H1 (cell line): ENCODE data around the gene TEX36. TPM values are rescaled to one million over a fixed set of nuclear protein-coding genes. Genes with fewer than 3 reads are reported as not detected.

ENCODE experiments used
- CTCF ChIA-PET: fragments of 300-600 bp; sonication (Branson Sonifier 250); formaldehyde crosslinking; loops from one replicate; lab custom pipeline; 2021; ENCODE audit not compliant: partially characterized antibody; lab: Charles Lee
- POLR2A ChIA-PET: fragments of 300-600 bp; sonication (Branson Sonifier 250); formaldehyde crosslinking; loops from one replicate; lab custom pipeline; 2021; ENCODE audit warnings: inconsistent platforms; ENCODE audit not compliant: partially characterized antibody; lab: Charles Lee
- DNase-seq, 2 experiments: peaks; one replicate each; pipeline versions ENCODE4 v3.0.0 to v3.0.0-alpha.2; 2010 to 2022; ENCODE audit warnings: low spot score in 2 of 2, low read depth in 1 of 2, mixed read lengths in 1 of 2
- FAIRE-seq: peaks from 2 replicates; lab custom pipeline; 2011; peaks lifted over from hg19 to GRCh38; lab: Jason Lieb, UNC
- H2AFZ ChIP-seq: 2 replicates; pipeline ENCODE4 v1.8.1; 2012; ENCODE audit warnings: low read length, inconsistent platforms
- H2AK5ac ChIP-seq: 2 replicates; pipeline ENCODE4 v1.6.1; 2013; ENCODE audit warnings: low read depth, low read length
- H2BK120ac ChIP-seq: replicated peaks from 2 replicates; pipeline ENCODE3; 2013; ENCODE audit warnings: low read depth, low read length, inconsistent platforms
- H2BK12ac ChIP-seq: 2 replicates; pipeline ENCODE4 v1.6.1; 2013; ENCODE audit warnings: low read depth, low read length
- H2BK15ac ChIP-seq: 2 replicates; pipeline ENCODE4 v1.6.1; 2013; ENCODE audit warnings: low read length
- H2BK20ac ChIP-seq: 2 replicates; pipeline ENCODE4 v1.6.1; 2013; ENCODE audit warnings: low read length
- H2BK5ac ChIP-seq: 2 replicates; pipeline ENCODE4 v1.6.1; 2013; ENCODE audit warnings: low read depth, low read length
- H3K14ac ChIP-seq: 2 replicates; pipeline ENCODE4 v1.6.1; 2013; ENCODE audit warnings: inconsistent platforms; ENCODE audit not compliant: insufficient read length
- H3K18ac ChIP-seq: 2 replicates; pipeline ENCODE4 v1.6.1; 2013; ENCODE audit warnings: low read length; ENCODE audit errors: extremely low read depth
- H3K23ac ChIP-seq: 2 replicates; pipeline ENCODE4 v1.6.1; 2013; ENCODE audit warnings: inconsistent platforms; ENCODE audit not compliant: insufficient read length
- H3K23me2 ChIP-seq: 2 replicates; pipeline ENCODE4 v1.6.1; 2013; ENCODE audit warnings: low read depth, low read length
- H3K27ac ChIP-seq: 2 replicates; pipeline ENCODE4 v1.6.1; 2011; ENCODE audit warnings: low read depth, low read length, inconsistent platforms
- H3K27me3 ChIP-seq, 4 experiments: replicated peaks in 1 of 4; 1 replicate in 1 of 4; 2 replicates in 3 of 4; pipeline versions ENCODE4 v1.6.1 to v1.8.1; 2011 to 2013; ENCODE audit warnings: low read length in 3 of 4, mild to moderate bottlenecking in 3 of 4, inconsistent platforms in 2 of 4, mixed read lengths in 2 of 4, moderate library complexity in 1 of 4; ENCODE audit not compliant: control insufficient read depth in 3 of 4, insufficient read depth in 3 of 4; ENCODE audit errors: extremely low read depth in 1 of 4
- H3K36me3 ChIP-seq, 4 experiments: 2 replicates each; pipeline versions ENCODE4 v1.6.1 to v1.8.1; 2011 to 2013; ENCODE audit warnings: mild to moderate bottlenecking in 4 of 4, low read length in 3 of 4, moderate library complexity in 2 of 4, control low read depth in 1 of 4, inconsistent platforms in 1 of 4; ENCODE audit not compliant: insufficient read depth in 4 of 4, control insufficient read depth in 2 of 4
- H3K4ac ChIP-seq: replicated peaks from 2 replicates; pipeline ENCODE3; 2013; ENCODE audit warnings: low read length, low read depth, mixed read lengths, inconsistent platforms; ENCODE audit not compliant: insufficient read length
- H3K4me1 ChIP-seq, 4 experiments: replicated peaks in 1 of 4; 1 replicate in 1 of 4; 2 replicates in 3 of 4; pipeline versions ENCODE4 v1.6.1 to v1.8.1; 2011 to 2013; ENCODE audit warnings: low read length in 3 of 4, inconsistent platforms in 2 of 4, mixed read lengths in 1 of 4; ENCODE audit not compliant: insufficient read depth in 4 of 4, control insufficient read depth in 3 of 4
- H3K4me2 ChIP-seq, 2 experiments: 2 replicates each; pipeline versions ENCODE4 v1.6.1 to v1.8.1; 2011 to 2013; ENCODE audit warnings: low read depth in 2 of 2, low read length in 2 of 2, control low read depth in 1 of 2, inconsistent platforms in 1 of 2, mild to moderate bottlenecking in 1 of 2; ENCODE audit not compliant: insufficient read depth in 1 of 2
- H3K4me3 ChIP-seq, 4 experiments: fragments of 200-600, 300-600 bp in 1 of 4; sonication (generic), shearing (Covaris generic), sonication (Bioruptor Twin) in 1 of 4; 2 replicates each; pipeline versions ENCODE4 v1.5.1 to v1.8.1; 2011 to 2016; ENCODE audit warnings: low read length in 4 of 4, low read depth in 3 of 4, control low read depth in 2 of 4, inconsistent platforms in 2 of 4, mild to moderate bottlenecking in 2 of 4, mixed read lengths in 1 of 4, moderate library complexity in 1 of 4; ENCODE audit not compliant: insufficient read depth in 2 of 4; ENCODE audit errors: extremely low read depth in 1 of 4
- H3K56ac ChIP-seq: replicated peaks from 2 replicates; pipeline ENCODE3; 2013; ENCODE audit warnings: low read depth, mild to moderate bottlenecking, mixed read lengths, low read length, inconsistent platforms; ENCODE audit not compliant: insufficient read length
- H3K79me1 ChIP-seq: 2 replicates; pipeline ENCODE4 v1.6.1; 2013; ENCODE audit warnings: low read depth, low read length, control low read depth
- H3K79me2 ChIP-seq, 2 experiments: 2 replicates each; pipeline versions ENCODE4 v1.6.1 to v1.8.1; 2012 to 2013; ENCODE audit warnings: low read length in 2 of 2, mild to moderate bottlenecking in 2 of 2, inconsistent platforms in 1 of 2; ENCODE audit not compliant: insufficient read depth in 2 of 2, control insufficient read depth in 1 of 2
- H3K9ac ChIP-seq, 4 experiments: replicated peaks in 1 of 4; 1 replicate in 1 of 4; 2 replicates in 3 of 4; pipeline versions ENCODE4 v1.6.1 to v1.8.1; 2011 to 2013; ENCODE audit warnings: low read depth in 3 of 4, low read length in 3 of 4, control low read depth in 2 of 4, mild to moderate bottlenecking in 2 of 4, moderate library complexity in 2 of 4, inconsistent platforms in 1 of 4; ENCODE audit errors: extremely low read depth in 1 of 4
- H3K9me3 ChIP-seq, 2 experiments: 2 replicates each; pipeline versions ENCODE4 v1.6.1 to v1.8.1; 2012 to 2013; ENCODE audit warnings: mild to moderate bottlenecking in 2 of 2, moderate library complexity in 2 of 2, control low read depth in 1 of 2, inconsistent platforms in 1 of 2, low read depth in 1 of 2, low read length in 1 of 2, mixed read lengths in 1 of 2; ENCODE audit not compliant: insufficient read depth in 2 of 2
- H4K20me1 ChIP-seq, 2 experiments: replicated peaks in 1 of 2; 2 replicates each; pipeline versions ENCODE3 to v1.8.1; 2011 to 2013; ENCODE audit warnings: inconsistent platforms in 2 of 2, low read length in 2 of 2, mild to moderate bottlenecking in 1 of 2; ENCODE audit not compliant: insufficient read depth in 2 of 2, control insufficient read depth in 1 of 2
- H4K5ac ChIP-seq: 2 replicates; pipeline ENCODE4 v1.6.1; 2013; ENCODE audit warnings: low read length, low read depth, mixed read lengths, inconsistent platforms; ENCODE audit not compliant: insufficient read length
- H4K8ac ChIP-seq: 2 replicates; pipeline ENCODE4 v1.8.0; 2013; ENCODE audit warnings: mild to moderate bottlenecking, moderate library complexity, low read length, inconsistent platforms; ENCODE audit not compliant: insufficient read depth; ENCODE audit errors: extremely low read depth
- H4K91ac ChIP-seq: replicated peaks from 2 replicates; pipeline ENCODE3; 2013; ENCODE audit warnings: low read length, mixed read lengths, inconsistent platforms; ENCODE audit not compliant: insufficient read length
- EGR1 ChIP-seq: IDR thresholded peaks from 2 replicates; pipeline ENCODE4 v1.6.1; 2011; ENCODE audit warnings: low read depth, low read length, borderline replicate concordance
- MAFK ChIP-seq: IDR thresholded peaks from 2 replicates; pipeline ENCODE4 v1.6.1; 2012; ENCODE audit warnings: low read depth, mild to moderate bottlenecking, improper control_type of control experiment, low read length
- WGBS, 2 experiments: shearing (Covaris generic) in 1 of 2; methylation state at CpG; one replicate each; pipeline versions ENCODE4 v1.1.6 to v1.1.7; 2013 to 2015; ENCODE audit warnings: low lambda C conversion rate in 2 of 2, mixed read lengths in 2 of 2, inconsistent platforms in 1 of 2, low coverage in 1 of 2, missing lambda C conversion rate in 1 of 2; ENCODE audit not compliant: insufficient replicate concordance in 2 of 2, insufficient coverage in 1 of 2, insufficient read length in 1 of 2; ENCODE audit errors: extremely low coverage in 1 of 2, missing lambda C conversion rate in 1 of 2; 5-methylcytosine and 5-hydroxymethylcytosine counted together
- polyA plus RNA-seq, 7 experiments: library from polyadenylated mRNA; depleted of rRNA in 3 of 7; stranded (reverse) in 5 of 7; unstranded in 2 of 7; fragments of >200 nt in 5 of 7; fragments of 200-250 nt in 2 of 7; gene quantifications; 1 replicate in 5 of 7; 2 replicates in 1 of 7; 4 replicates in 1 of 7; pipeline versions ENCODE4 v1.2.1 to v1.2.3, GENCODE V29; 2011 to 2013; ENCODE audit warnings: missing spikeins in 2 of 7, mixed read lengths in 2 of 7
- total RNA-seq: library from RNA; stranded (reverse); fragmentation: NEBNext Ultra II Directional; extraction: Animal tissue kit (Norgen Biotek cat#: 25700); gene quantifications from 2 replicates; pipeline ENCODE4 v1.2.1, GENCODE V29; 2021

The TEX36 gene
- total and polyA plus RNA-seq, 2 of the 8 experiments (the other 6 are each of a cell fraction or from before 2014, with no cell fraction given): not detected

GRCh38 chr10:125621052-125621451 is 61.9 kb downstream of the TEX36 start:
- H2AFZ ChIP-seq: no peak overlapping the region
- no peaks in the 10 kb centered on the region for H3K79me2 ChIP-seq
- 86% methylated on average over 4 of the region's 4 CpGs; no CpG with 5 or more reads in 1 of the 2 experiments for WGBS, 2 experiments
- H2BK15ac ChIP-seq: no peak overlapping the region
- no peak overlapping the region for H3K4me2 ChIP-seq
- DNase-seq: no peak
- H4K5ac ChIP-seq: no peak overlapping the region
- H3K4ac ChIP-seq: no peak overlapping the region
- H4K8ac ChIP-seq: no peak overlapping the region
- H2AK5ac ChIP-seq: no peak overlapping the region
- no peaks in the 10 kb centered on the region for H3K36me3 ChIP-seq
- H2BK12ac ChIP-seq: no peak overlapping the region
- H3K4me1 ChIP-seq: no peaks in the 10 kb centered on the region
- H3K79me1 ChIP-seq: no peaks in the 10 kb centered on the region
- H2BK20ac ChIP-seq: no peak overlapping the region
- 0 out of 4 replicates have a peak, but pooled peaks cover 0 to 5% of the 10 kb centered on the region in 2 experiments for H3K9me3 ChIP-seq
- H3K27me3 ChIP-seq: no peaks in the 10 kb centered on the region
- no peak overlapping the region for H3K18ac ChIP-seq
- no peak overlapping the region for H3K23ac ChIP-seq
- H2BK5ac ChIP-seq: no peak overlapping the region
- TF ChIP-seq EGR1 (no peak), MAFK (peak; percentile 28; the same call in 1 of the 2 replicates)
- TF ChIP-seq, all 59 proteins: peak for 1
- Histone ChIP-seq H3K23me2 (no peaks in the 10 kb centered on the region), H4K20me1 (no peaks in the 10 kb centered on the region), H3K27ac (no peak overlapping the region), H4K91ac (no peak overlapping the region), H3K56ac (no peak overlapping the region), H3K9ac (no peak overlapping the region), H3K14ac (no peak overlapping the region), H3K4me3 (no peak overlapping the region), H2BK120ac (no peak overlapping the region)
- ChIA-PET POLR2A (no interaction called here), CTCF (no interaction called here)
- FAIRE-seq: no peak
